ENCODE measurements around the gene TMEM115.

Gene TMEM115

GRCh38 chr3:50331364-50331907, 27.9 kb downstream of the TMEM115 start:
- no peak for DNase-seq (ENCODE audit: low spot score)

- no peak for DNase-seq (ENCODE audit: low spot score)
Observed at GRCh38 chr3:50330330-50330729, 29.0 kb downstream of the TMEM115 start.

- peak; percentile 97 for DNase-seq (ENCODE audit: low spot score)
Observed at GRCh38 chr3:50327943-50328691, 31.2 kb downstream of the TMEM115 start, which contains the start of gene TUSC2. TUSC2 (minus strand) TSS chr3:50328223; CDS start chr3:50328099, 124 bp downstream.

GRCh38 chr3:50327129-50327528, 32.2 kb downstream of the TMEM115 start:
- no peak for DNase-seq (ENCODE audit: low spot score)

- no peak for DNase-seq (ENCODE audit: low spot score)
Observed at GRCh38 chr3:50326182-50326541, 33.2 kb downstream of the TMEM115 start.

GRCh38 chr3:50325497-50326181, 33.7 kb downstream of the TMEM115 start:
- no peak for DNase-seq (ENCODE audit: low spot score)

- no peak for DNase-seq (ENCODE audit: low spot score)
Observed at GRCh38 chr3:50325113-50325480, 34.2 kb downstream of the TMEM115 start.

- DNase-seq (ENCODE audit: low spot score): no peak
Observed at GRCh38 chr3:50324351-50325112, 34.8 kb downstream of the TMEM115 start.

GRCh38 chr3:50323614-50324199, 35.6 kb downstream of the TMEM115 start:
- DNase-seq (ENCODE audit: low spot score): no peak

GRCh38 chr3:50323092-50323600, 36.2 kb downstream of the TMEM115 start:
- no peak for DNase-seq (ENCODE audit: low spot score)

- no peak for DNase-seq (ENCODE audit: low spot score)
Observed at GRCh38 chr3:50322386-50323091, 36.8 kb downstream of the TMEM115 start, which contains the start of gene HYAL2. HYAL2 (minus strand) TSS chr3:50322745; CDS start chr3:50320489, 2,256 bp downstream.

- no peak for DNase-seq (ENCODE audit: low spot score)
Observed at GRCh38 chr3:50322115-50322385, 37.3 kb downstream of the TMEM115 start.

- DNase-seq (ENCODE audit: low spot score): peak; percentile 89
Observed at GRCh38 chr3:50321336-50322114, 37.8 kb downstream of the TMEM115 start.

- DNase-seq (ENCODE audit: low spot score): peak; percentile 84
Observed at GRCh38 chr3:50320853-50321335, 38.4 kb downstream of the TMEM115 start.

- DNase-seq (ENCODE audit: low spot score): no peak
Observed at GRCh38 chr3:50319894-50320625, 39.3 kb downstream of the TMEM115 start.

- DNase-seq (ENCODE audit: low spot score): no peak
Observed at GRCh38 chr3:50319181-50319893, 40.0 kb downstream of the TMEM115 start.

- DNase-seq (ENCODE audit: low spot score): no peak
Observed at GRCh38 chr3:50318615-50319014, 40.7 kb downstream of the TMEM115 start.

GRCh38 chr3:50318163-50318562, 41.2 kb downstream of the TMEM115 start:
- no peak for DNase-seq (ENCODE audit: low spot score)

- DNase-seq (ENCODE audit: low spot score): no peak
Observed at GRCh38 chr3:50317300-50317699, 42.0 kb downstream of the TMEM115 start.

All from putamen (tissue), 1 donor.